ENCODE measurements around the gene CXADR.
A peak's percentile ranks its signal among the peaks of the same experiment; 100 is the strongest.
"Not testable (repeated sequence)": the region's sequence is repeated elsewhere in the genome, so short reads cannot be mapped to it uniquely, and the experiment has no call there.

The CXADR gene

DNA sequence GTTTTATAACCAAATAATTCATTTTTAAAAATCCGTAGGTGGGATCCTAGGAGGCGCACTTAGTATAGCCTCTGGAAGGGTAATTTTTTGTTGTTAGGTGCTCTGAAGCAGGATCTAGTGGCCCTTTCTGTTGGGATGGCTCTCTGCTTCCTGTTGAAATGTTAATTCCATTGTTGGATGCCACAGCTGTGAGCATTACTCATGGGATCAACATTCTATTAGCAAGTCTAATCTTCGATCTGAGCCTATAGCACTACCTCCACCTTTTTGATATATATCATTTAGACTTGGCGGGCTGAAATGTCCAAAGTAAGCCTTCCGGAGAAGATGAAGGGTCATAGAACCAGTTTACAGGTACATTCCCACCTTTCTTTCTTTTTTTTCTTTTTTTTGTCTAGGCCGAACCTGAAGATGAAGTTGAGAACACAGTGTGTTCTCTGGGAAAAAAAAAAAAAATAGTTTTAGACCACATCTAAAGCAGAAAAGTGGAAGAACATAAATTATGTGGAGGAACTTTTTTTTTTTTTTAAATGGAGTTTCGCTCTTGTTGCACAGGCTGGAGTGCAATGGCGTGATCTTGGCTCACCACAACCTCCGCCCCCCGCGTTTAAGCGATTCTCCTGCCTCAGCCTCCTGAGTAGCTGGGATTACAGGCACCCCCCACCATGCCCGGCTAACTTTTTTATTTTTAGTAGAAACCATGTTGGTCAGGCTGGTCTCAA, 1.4 kb downstream of the CXADR start:
- Histone ChIP-seq H3K36me3 (ENCODE audit: control insufficient read depth, insufficient read depth, low read length) (no peaks in the 10 kb centered on the region), H3K79me2 (peaks cover 3% of the 10 kb centered on the region), H3K27me3 (ENCODE audit: control insufficient read depth, insufficient read depth, low read length) (no peaks in the 10 kb centered on the region), H3K9ac (no peak overlapping the region), H3K4me1 (no peaks in the 10 kb centered on the region), H3K27ac (no peak overlapping the region), H3K9me3 (ENCODE audit: control insufficient read depth, low read length) (no peaks in the 10 kb centered on the region), H3K4me2 (ENCODE audit: low read length) (peak overlapping the region; percentile 74), H3K4me3 (ENCODE audit: low read depth, low read length) (peak overlapping the region; percentile 71), H2AFZ (no peak overlapping the region)
- TF ChIP-seq, protein P1, sequence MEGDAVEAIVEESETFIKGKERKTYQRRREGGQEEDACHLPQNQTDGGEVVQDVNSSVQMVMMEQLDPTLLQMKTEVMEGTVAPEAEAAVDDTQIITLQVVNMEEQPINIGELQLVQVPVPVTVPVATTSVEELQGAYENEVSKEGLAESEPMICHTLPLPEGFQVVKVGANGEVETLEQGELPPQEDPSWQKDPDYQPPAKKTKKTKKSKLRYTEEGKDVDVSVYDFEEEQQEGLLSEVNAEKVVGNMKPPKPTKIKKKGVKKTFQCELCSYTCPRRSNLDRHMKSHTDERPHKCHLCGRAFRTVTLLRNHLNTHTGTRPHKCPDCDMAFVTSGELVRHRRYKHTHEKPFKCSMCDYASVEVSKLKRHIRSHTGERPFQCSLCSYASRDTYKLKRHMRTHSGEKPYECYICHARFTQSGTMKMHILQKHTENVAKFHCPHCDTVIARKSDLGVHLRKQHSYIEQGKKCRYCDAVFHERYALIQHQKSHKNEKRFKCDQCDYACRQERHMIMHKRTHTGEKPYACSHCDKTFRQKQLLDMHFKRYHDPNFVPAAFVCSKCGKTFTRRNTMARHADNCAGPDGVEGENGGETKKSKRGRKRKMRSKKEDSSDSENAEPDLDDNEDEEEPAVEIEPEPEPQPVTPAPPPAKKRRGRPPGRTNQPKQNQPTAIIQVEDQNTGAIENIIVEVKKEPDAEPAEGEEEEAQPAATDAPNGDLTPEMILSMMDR (IDR thresholded peaks at IDR 0.05): no peak

DNA sequence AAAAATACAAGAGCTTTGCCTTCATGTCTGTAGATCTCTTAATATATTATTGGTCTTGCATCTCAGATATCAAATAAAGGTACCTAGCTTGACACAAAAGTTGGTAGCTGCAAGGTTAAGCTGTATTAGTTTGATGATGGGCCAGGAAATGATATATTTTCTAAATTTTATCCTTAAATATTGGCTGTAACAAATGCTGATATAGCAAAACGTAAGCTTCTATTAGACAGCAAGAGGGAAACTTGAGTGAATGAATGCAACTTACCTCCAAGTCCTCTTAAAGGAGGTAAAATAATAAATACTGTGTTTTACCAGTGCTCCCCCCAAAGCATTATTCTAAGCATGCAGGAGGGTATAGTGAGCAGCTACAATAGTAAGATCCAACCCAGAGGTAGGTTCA, 4.2 kb downstream of the CXADR start:
- not testable (repeated sequence) for H3K79me2 ChIP-seq; H3K4me1 ChIP-seq; H3K4me2 ChIP-seq (ENCODE audit: low read length); H3K9me3 ChIP-seq (ENCODE audit: control insufficient read depth, low read length); H3K4me3 ChIP-seq (ENCODE audit: low read depth, low read length); H3K9ac ChIP-seq; H3K36me3 ChIP-seq (ENCODE audit: control insufficient read depth, insufficient read depth, low read length); H3K27ac ChIP-seq; H3K27me3 ChIP-seq (ENCODE audit: control insufficient read depth, insufficient read depth, low read length); H2AFZ ChIP-seq

DNA sequence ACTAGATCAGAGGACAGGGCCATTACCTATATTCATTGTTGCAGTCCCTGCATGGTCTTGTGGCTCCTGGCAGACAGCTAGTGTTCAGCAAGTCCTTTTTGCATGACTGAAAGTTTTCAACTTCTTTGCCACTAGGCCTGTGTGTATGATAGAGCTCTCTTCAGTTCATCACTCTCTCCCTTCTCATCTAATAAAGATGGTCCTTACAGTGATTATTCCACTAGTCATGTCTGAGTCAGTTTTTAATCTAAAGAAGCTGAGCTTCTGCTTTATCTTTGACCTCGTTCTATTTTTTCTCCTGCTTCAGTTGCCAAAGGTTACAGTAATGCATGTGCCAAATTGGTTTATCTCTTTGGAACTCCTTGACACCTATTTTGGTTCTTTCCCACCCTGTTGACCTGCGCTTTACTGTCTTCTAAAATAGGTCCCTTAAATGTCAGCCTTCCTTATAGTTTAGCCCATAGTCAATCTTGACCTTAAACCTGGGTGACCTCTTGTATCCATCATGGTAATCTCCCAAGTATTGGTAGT, 6.4 kb downstream of the CXADR start:
- Histone ChIP-seq H3K36me3 (ENCODE audit: control insufficient read depth, insufficient read depth, low read length) (no peaks in the 10 kb centered on the region), H3K4me2 (ENCODE audit: low read length) (no peak overlapping the region), H3K4me3 (ENCODE audit: low read depth, low read length) (no peak overlapping the region), H3K9me3 (ENCODE audit: control insufficient read depth, low read length) (no peaks in the 10 kb centered on the region), H3K9ac (no peak overlapping the region), H3K4me1 (no peaks in the 10 kb centered on the region), H3K79me2 (peaks cover 3% of the 10 kb centered on the region), H3K27me3 (ENCODE audit: control insufficient read depth, insufficient read depth, low read length) (no peaks in the 10 kb centered on the region), H2AFZ (no peak overlapping the region), H3K27ac (no peak overlapping the region)
- TF ChIP-seq, protein P1 (IDR thresholded peaks at IDR 0.05): no peak

DNA sequence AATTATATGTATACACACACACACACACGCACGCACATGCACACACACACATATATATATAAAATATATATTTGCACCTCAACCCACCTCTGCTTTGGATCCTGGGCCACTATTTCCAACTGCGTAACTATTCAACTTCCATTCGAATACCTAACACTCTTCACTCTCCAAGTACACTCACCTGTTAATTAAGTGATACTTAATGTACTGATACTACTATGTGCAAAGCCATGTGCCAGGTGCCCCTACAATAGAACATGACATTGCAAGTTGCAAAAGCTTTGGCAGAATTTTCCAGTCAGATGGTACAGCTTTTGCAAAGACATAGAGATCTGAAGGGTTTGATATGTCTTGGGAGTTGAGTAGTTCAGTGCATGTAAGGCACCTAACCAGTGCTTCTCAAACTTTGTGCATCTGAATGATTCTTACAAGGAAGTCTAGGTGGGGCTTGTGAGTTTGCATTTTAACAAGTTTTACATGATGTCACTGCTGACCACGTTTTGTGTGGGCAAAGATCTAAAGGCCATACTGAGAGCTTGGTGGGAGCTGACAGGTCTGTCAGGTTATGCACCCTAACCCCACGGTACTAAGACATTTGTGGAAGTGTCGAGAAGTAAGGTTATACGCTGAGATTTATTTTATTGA, 7.2 kb downstream of the CXADR start:
- H3K27ac ChIP-seq: no peak overlapping the region
- no peaks in the 10 kb centered on the region for H3K4me1 ChIP-seq

DNA sequence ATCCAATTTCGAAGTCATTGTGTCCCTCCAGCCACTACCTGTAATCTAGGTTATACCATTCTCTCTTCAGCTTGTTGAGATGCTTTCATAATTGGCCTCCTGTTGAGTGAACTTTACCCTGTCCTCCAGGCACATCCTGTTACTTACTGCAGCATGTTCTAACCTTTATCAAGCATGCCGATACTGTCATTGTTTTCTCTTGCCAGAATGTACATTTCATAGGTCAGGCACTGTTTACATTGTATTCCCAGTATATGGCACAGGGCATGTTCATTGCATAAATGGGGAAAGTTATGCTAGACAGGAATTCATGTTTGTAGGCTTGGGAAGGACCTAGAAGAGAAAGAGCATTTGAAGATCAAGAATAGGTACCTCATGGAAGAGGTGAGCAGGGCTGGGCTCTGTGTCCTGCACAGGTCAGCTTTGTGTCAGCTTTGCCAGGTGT, 10.2 kb downstream of the CXADR start:
- Histone ChIP-seq H3K27ac (no peak overlapping the region), H3K4me3 (ENCODE audit: low read depth, low read length) (no peak overlapping the region), H3K9ac (no peak overlapping the region), H3K4me2 (ENCODE audit: low read length) (no peak overlapping the region), H3K79me2 (peaks cover 3% of the 10 kb centered on the region), H3K9me3 (ENCODE audit: control insufficient read depth, low read length) (no peaks in the 10 kb centered on the region), H3K27me3 (ENCODE audit: control insufficient read depth, insufficient read depth, low read length) (no peaks in the 10 kb centered on the region), H2AFZ (no peak overlapping the region), H3K36me3 (ENCODE audit: control insufficient read depth, insufficient read depth, low read length) (no peaks in the 10 kb centered on the region), H3K4me1 (no peaks in the 10 kb centered on the region)
- TF ChIP-seq, protein P1 (IDR thresholded peaks at IDR 0.05): no peak

More for the DNA sequence above, 7.2 kb downstream of the CXADR start:
- H2AFZ ChIP-seq: no peak overlapping the region
- no peak overlapping the region for H3K4me2 ChIP-seq (ENCODE audit: low read length)
- no peaks in the 10 kb centered on the region for H3K27me3 ChIP-seq (ENCODE audit: control insufficient read depth, insufficient read depth, low read length)
- TF ChIP-seq, protein P1 (IDR thresholded peaks at IDR 0.05): no peak
- H3K36me3 ChIP-seq (ENCODE audit: control insufficient read depth, insufficient read depth, low read length): no peaks in the 10 kb centered on the region
- H3K4me3 ChIP-seq (ENCODE audit: low read depth, low read length): no peak overlapping the region
- peaks cover 3% of the 10 kb centered on the region for H3K79me2 ChIP-seq
- no peak overlapping the region for H3K9ac ChIP-seq
- H3K9me3 ChIP-seq (ENCODE audit: control insufficient read depth, low read length): no peaks in the 10 kb centered on the region

DNA sequence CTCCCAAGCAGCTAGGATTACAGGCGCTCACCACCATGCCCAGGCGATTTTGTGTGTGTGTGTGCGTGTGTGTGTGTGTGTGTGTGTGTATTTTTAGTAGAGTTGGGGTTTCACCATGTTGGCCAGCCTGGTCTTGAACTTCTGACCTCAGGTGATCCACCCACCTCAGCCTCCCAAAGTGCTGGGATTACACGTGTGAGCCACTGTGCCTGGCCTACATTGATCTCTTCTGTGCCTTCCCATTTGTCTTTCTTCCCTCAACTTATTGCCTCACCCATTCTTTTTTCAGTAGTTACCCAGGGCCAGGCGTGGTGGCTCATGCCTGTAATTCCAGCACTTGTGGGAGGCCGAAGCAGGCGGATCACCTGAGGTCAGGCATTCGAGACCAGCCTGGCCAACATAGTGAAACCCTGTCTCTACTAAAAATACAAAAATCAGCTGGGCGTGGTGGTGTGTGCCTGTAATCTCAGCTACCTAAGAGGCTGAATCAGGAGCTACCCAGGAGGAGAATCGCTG, 11.2 kb downstream of the CXADR start:
- H3K79me2 ChIP-seq; H3K36me3 ChIP-seq (ENCODE audit: control insufficient read depth, insufficient read depth, low read length); H3K27me3 ChIP-seq (ENCODE audit: control insufficient read depth, insufficient read depth, low read length); H3K4me2 ChIP-seq (ENCODE audit: low read length); H2AFZ ChIP-seq; H3K4me1 ChIP-seq; H3K9me3 ChIP-seq (ENCODE audit: control insufficient read depth, low read length); H3K27ac ChIP-seq; H3K9ac ChIP-seq; H3K4me3 ChIP-seq (ENCODE audit: low read depth, low read length): not testable (repeated sequence)
